NCI-H128 (cell line): Measurements from ENCODE around the gene MRPL49.
"Not testable (repeated sequence)": the region's sequence is repeated elsewhere in the genome, so short reads cannot be mapped to it uniquely, and the experiment has no call there.

Experiments used
- DNase-seq: peaks from one replicate; lab custom pipeline; 2025; ENCODE audit not compliant: unreplicated experiment; lab: John Stamatoyannopoulos, UW

MRPL49 gene

GRCh38 chr11:65132238-65132987 is 10.3 kb downstream of the MRPL49 start:
- no peak for DNase-seq

GRCh38 chr11:65132988-65133700 is 11.0 kb downstream of the MRPL49 start:
- no peak for DNase-seq

GRCh38 chr11:65133724-65134123 is 11.6 kb downstream of the MRPL49 start:
- no peak for DNase-seq

- DNase-seq, result peak; percentile 87
Observed at GRCh38 chr11:65134240-65134951, 12.3 kb downstream of the MRPL49 start, which contains the start of gene SYVN1. Gene SYVN1 (minus strand): TSS chr11:65134519. CDS start chr11:65133601, 918 bp downstream.

GRCh38 chr11:65134952-65135632 is 13.0 kb downstream of the MRPL49 start:
- DNase-seq, result peak; percentile 94

- DNase-seq, result no peak
Observed at GRCh38 chr11:65135633-65136145, 13.6 kb downstream of the MRPL49 start.

GRCh38 chr11:65136515-65137096 is 14.5 kb downstream of the MRPL49 start:
- DNase-seq, result no peak

- no peak for DNase-seq
Observed at GRCh38 chr11:65141896-65142494, 19.9 kb downstream of the MRPL49 start.

GRCh38 chr11:65147352-65148075 is 25.4 kb downstream of the MRPL49 start:
- no peak for DNase-seq

- no peak for DNase-seq
Observed at GRCh38 chr11:65148657-65149056, 26.5 kb downstream of the MRPL49 start.

GRCh38 chr11:65150131-65150508 is 28.0 kb downstream of the MRPL49 start:
- not testable (repeated sequence) for DNase-seq

GRCh38 chr11:65150509-65151299 is 28.6 kb downstream of the MRPL49 start:
- DNase-seq, result no peak

- DNase-seq, result no peak
Observed at GRCh38 chr11:65151331-65151899, 29.3 kb downstream of the MRPL49 start.

- DNase-seq, result no peak
Observed at GRCh38 chr11:65152122-65152521, 30.0 kb downstream of the MRPL49 start.

GRCh38 chr11:65156256-65156655 is 34.1 kb downstream of the MRPL49 start:
- DNase-seq, result no peak

GRCh38 chr11:65156926-65157325 is 34.8 kb downstream of the MRPL49 start:
- no peak for DNase-seq

GRCh38 chr11:65157336-65157735 is 35.2 kb downstream of the MRPL49 start:
- DNase-seq, result no peak

- no peak for DNase-seq
Observed at GRCh38 chr11:65159012-65159411, 36.9 kb downstream of the MRPL49 start.
